Lower leg skin (tissue), 4 donors: ENCODE data around the gene SLC35E2B. TPM values are rescaled to one million over a fixed set of nuclear protein-coding genes. Genes with fewer than 3 reads are reported as not detected.

Experiments
- DNase-seq, 2 donors: peaks; one replicate each; pipeline ENCODE4 v3.0.0-alpha.2; 2019; ENCODE audit warnings: low spot score in 2 of 2
- H3K4me3 ChIP-seq: fragments of 200-600 bp; sonication (generic); 2 replicates; pipeline ENCODE4 v1.5.1; 2017; ENCODE audit warnings: mild to moderate bottlenecking, low read depth; ENCODE audit not compliant: poor library complexity, severe bottlenecking
- CTCF ChIP-seq, 3 donors: fragments of 450-650 bp; IDR thresholded peaks; one replicate each; pipeline ENCODE4 v1.5.1; 2016; ENCODE audit warnings: antibody characterized with exemption in 3 of 3, mild to moderate bottlenecking in 3 of 3, moderate library complexity in 2 of 3
- POLR2A ChIP-seq, 2 donors: fragments of 450-650 bp; IDR thresholded peaks; one replicate each; pipeline ENCODE4 v1.6.1; 2016 to 2017; ENCODE audit warnings: antibody characterized with exemption in 2 of 2, mild to moderate bottlenecking in 1 of 2, moderate library complexity in 1 of 2
- WGBS, 2 donors: methylation state at CpG; one replicate each; pipeline ENCODE4 v1.1.5; 2018; 5-methylcytosine and 5-hydroxymethylcytosine counted together
- intact Hi-C: fragments of 100-400 bp; cut with DNase I; formaldehyde crosslinking; loops from one replicate; pipeline ENCODE4 v1.15.0; 2023; ENCODE audit warnings: low total_unique reads
- total RNA-seq, 4 donors: library from RNA; depleted of rRNA; stranded (reverse); fragments of >200 nt; gene quantifications; one replicate each; pipeline ENCODE4 v1.1.0, GENCODE V29; 2016

SLC35E2B gene
- total RNA-seq, 4 donors from 2014 or later: 16.1 to 48.4 (median 31.4) TPM

GRCh38 chr1:1631782-1632420 lies 60.7 kb downstream of the SLC35E2B start, which contains the start of gene MMP23B:
Gene MMP23B, plus strand, starts transcription at chr1:1632173. Its CDS starts 46 bp downstream, at chr1:1632219.
- DNase-seq: no peak
- 2 to 10% methylated on average over 6 to 20 of the region's 48 CpGs for WGBS, 2 donors
- no peak for TF ChIP-seq CTCF (IDR thresholded peaks at IDR 0.05)
- TF ChIP-seq POLR2A (IDR thresholded peaks at IDR 0.05): no peak
- no peak within 1 kb of the TSS for H3K4me3 ChIP-seq
- intact Hi-C loops: no loop called here

GRCh38 chr1:1630965-1631781 lies 61.4 kb downstream of the SLC35E2B start:
- TF ChIP-seq CTCF (IDR thresholded peaks at IDR 0.05) (no peak), POLR2A (IDR thresholded peaks at IDR 0.05) (no peak)
- peak in 1 of 2 donors; percentile 94 for DNase-seq
- intact Hi-C loops: no loop called here
- WGBS, 2 donors: 5 to 9% methylated on average over 22 to 36 of the region's 79 CpGs
- no peak overlapping the region for H3K4me3 ChIP-seq

- TF ChIP-seq CTCF (IDR thresholded peaks at IDR 0.05): no peak
- no peak for TF ChIP-seq POLR2A (IDR thresholded peaks at IDR 0.05)
- 4 to 6% methylated on average over 32 to 39 of the region's 81 CpGs for WGBS, 2 donors
- intact Hi-C loops: no loop called here
- DNase-seq: peak; percentile 66 to 96
- no peak overlapping the region for H3K4me3 ChIP-seq
These were observed 62.2 kb downstream of the SLC35E2B start for GRCh38 chr1:1630191-1630964.

GRCh38 chr1:1629430-1630190 lies 63.0 kb downstream of the SLC35E2B start:
- TF ChIP-seq CTCF (IDR thresholded peaks at IDR 0.05) (no peak), POLR2A (IDR thresholded peaks at IDR 0.05) (no peak)
- H3K4me3 ChIP-seq: no peak overlapping the region
- intact Hi-C loops: no loop called here
- peak in 1 of 2 donors; percentile 88 for DNase-seq
- 43 to 60% methylated on average over 27 to 38 of the region's 48 CpGs for WGBS, 2 donors

- TF ChIP-seq CTCF (IDR thresholded peaks at IDR 0.05) (no peak), POLR2A (IDR thresholded peaks at IDR 0.05) (no peak)
- peak in 1 of 2 donors; percentile 86 for DNase-seq
- 49 to 52% methylated on average over 7 to 41 of the region's 53 CpGs for WGBS, 2 donors
- no peak overlapping the region for H3K4me3 ChIP-seq
- intact Hi-C loops: no loop called here
These were observed 63.7 kb downstream of the SLC35E2B start for GRCh38 chr1:1628754-1629429.
